ENCODE results near the gene CCDC88C.

Gene CCDC88C

GRCh38 chr14:91350813-91351511, 66.7 kb downstream of the CCDC88C start:
- in situ Hi-C loops (cut with MboI; ENCODE audit: low sequenced_read_pairs): no loop called here

DNA sequence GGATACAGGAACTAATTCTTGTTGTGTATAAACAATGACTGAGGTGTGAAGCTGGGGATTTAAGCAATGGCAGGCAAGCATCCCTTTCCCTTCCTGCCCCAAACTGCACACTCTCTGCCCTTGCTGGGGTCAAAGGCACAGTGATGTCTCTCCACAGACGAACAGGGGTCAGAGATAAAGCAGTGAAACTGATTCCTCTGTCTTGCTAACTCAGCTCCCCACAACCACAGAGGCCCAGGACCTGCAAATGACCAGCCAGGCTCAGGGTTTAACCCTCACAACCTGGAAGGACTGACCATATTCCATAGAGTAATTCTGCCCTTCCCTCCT, 67.2 kb downstream of the CCDC88C start:
- in situ Hi-C loops (cut with MboI; ENCODE audit: low sequenced_read_pairs): no loop called here

- in situ Hi-C loops (cut with MboI; ENCODE audit: low sequenced_read_pairs): no loop called here
Observed at GRCh38 chr14:91349481-91350074, 68.0 kb downstream of the CCDC88C start.

- in situ Hi-C loops (cut with MboI; ENCODE audit: low sequenced_read_pairs): no loop called here
Observed at GRCh38 chr14:91348845-91349465, 68.7 kb downstream of the CCDC88C start.

GRCh38 chr14:91346838-91347173, 70.8 kb downstream of the CCDC88C start:
- in situ Hi-C loops (cut with MboI; ENCODE audit: low sequenced_read_pairs): no loop called here

- in situ Hi-C loops (cut with MboI; ENCODE audit: low sequenced_read_pairs): no loop called here
Observed at GRCh38 chr14:91344096-91344495, 73.5 kb downstream of the CCDC88C start.

DNA sequence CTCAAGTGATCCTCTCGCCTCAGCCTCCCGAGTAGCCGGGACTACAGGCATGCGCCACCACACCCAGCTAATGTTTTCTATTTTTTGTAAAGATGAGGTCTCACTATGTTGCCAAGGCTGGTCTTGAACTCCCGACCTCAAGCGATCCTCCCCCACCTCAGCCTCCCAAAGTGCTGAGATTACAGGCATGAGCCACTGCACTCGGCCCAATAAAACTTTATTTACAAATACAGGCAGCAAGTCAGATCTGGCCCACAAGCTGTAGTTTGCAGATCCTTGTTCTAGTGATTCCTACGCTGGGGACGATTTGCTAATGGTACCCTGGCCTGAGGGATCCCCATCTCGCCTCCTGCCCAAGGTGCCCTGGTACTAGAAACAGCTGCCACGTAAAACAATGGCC, 74.6 kb downstream of the CCDC88C start:
- in situ Hi-C loops (cut with MboI; ENCODE audit: low sequenced_read_pairs): no loop called here

GRCh38 chr14:91342206-91342760, 75.3 kb downstream of the CCDC88C start:
- in situ Hi-C loops (cut with MboI; ENCODE audit: low sequenced_read_pairs): no loop called here

GRCh38 chr14:91341751-91342154, 75.9 kb downstream of the CCDC88C start:
- in situ Hi-C loops (cut with MboI; ENCODE audit: low sequenced_read_pairs): no loop called here

DNA sequence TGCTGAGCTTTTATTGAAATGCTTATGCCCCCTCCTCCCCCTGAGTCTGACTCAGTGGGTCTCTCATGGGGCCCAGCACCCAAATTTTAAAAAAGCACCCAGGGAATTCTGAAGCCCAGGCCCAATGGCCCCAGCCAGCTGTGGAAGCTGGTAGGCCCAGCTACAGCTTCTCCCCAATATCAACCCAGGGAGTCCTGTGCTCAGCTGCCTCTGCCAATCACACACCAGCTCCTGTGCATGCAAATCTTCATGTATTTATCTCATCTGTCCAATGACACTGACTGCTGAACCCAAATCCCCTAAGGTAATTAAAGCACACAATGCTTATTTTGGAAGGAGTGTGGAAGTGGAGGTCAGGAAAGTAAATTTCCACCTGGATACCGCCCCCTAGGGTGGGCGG, 76.3 kb downstream of the CCDC88C start:
- in situ Hi-C loops (cut with MboI; ENCODE audit: low sequenced_read_pairs): no loop called here

DNA sequence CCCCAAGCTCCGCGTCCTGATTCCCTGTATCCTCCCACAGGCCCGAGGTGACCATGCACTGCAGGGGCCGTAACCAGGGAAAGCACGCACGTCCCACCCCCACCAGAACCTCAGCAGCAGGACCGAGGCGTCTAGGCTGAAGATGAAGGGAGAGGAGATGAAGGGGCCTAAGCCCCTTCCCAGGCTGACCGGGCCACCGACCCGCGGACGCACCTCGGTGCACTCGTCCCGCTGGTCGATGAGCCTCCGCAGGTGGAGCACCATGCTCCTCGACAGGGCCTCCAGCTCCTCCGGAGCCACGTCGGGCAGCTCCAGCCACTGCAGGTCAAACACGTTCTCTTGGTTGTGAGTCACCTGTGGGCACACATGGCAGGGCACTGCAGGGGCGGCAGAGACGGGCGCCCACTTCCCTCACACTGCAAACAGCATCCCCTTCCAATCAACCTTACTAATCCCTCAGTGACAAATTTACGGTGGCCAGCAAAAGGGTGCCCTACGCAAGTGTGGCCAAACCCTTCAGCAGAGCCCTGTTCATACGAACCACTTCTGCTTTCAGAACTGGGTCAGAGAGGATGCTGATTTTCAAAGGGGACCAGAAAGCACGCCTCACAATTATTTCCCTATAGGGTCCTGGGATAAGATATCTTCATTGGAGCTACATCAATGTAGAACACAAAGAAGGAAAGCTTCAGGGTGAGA, 77.8 kb downstream of the CCDC88C start:
- in situ Hi-C loops (cut with MboI; ENCODE audit: low sequenced_read_pairs): no loop called here

DNA sequence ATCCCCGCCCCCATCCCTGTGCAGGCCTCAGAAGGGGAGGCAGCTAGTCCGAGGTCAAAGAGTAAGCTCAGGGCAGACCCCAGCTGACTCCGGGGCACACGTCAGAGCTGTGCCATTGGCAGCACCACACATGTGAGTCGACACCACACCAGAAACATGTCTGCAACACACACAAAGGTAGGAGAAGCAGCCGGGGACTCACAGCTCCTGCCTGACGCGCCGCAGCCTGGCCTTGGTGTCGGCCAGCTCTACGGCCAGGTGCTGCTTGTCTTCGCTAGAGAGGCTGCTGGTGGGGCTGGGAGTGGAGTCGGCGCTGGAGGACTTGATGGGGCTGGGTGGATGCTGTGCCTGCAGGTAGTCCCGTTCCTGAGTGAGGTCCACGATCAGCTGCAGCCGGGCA, 78.5 kb downstream of the CCDC88C start:
- in situ Hi-C loops (cut with MboI; ENCODE audit: low sequenced_read_pairs): no loop called here

GRCh38 chr14:91338379-91338778, 79.2 kb downstream of the CCDC88C start:
- in situ Hi-C loops (cut with MboI; ENCODE audit: low sequenced_read_pairs): no loop called here

DNA sequence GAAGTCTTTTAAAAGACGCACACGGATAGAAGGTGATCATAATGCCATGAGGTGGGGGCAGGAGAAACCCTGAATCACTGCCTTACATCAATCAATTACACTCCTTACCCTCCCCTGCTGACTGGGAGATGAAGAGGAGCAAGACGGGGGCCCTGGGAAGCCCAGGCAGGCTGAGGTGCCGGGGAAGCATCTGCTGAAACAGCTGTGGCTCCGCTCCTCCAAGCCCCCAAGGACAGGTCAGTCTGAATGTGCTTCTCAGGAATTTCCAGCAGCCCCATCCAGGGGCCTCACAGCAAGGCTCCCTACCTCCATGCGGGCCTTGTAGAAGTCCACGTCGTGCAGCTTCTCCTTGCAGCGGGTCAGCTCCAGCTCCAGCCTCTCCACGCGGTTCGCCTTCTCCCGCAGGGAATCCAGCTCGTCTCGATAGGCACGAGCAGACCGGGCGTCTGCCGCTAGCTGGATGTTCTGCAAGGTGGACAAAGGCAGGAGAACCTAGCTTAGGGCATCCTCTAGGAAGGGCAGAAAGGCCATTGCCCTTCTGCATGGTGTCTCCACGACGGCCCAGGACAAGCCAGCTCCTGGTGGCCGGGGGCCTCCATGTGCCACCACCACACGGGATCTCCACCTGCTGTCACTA, 79.8 kb downstream of the CCDC88C start:
- in situ Hi-C loops (cut with MboI; ENCODE audit: low sequenced_read_pairs): no loop called here

DNA sequence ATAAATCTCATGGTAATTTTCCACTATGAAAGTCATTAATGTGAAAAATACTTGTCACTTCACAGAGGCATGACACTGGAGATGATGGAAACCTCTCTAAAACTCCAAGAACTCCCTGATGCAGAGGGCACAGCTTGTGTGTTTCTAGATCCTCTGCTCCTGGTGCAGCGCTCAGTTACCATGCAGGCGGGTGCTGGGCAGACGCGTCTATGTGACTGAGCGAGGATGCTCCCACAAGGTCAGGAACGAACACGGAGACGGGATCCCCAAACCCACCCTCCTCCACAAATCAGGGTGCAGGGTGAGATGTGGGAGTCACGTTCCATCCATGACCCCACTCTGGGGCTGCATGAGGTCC, 81.5 kb downstream of the CCDC88C start:
- in situ Hi-C loops (cut with MboI; ENCODE audit: low sequenced_read_pairs): no loop called here

DNA sequence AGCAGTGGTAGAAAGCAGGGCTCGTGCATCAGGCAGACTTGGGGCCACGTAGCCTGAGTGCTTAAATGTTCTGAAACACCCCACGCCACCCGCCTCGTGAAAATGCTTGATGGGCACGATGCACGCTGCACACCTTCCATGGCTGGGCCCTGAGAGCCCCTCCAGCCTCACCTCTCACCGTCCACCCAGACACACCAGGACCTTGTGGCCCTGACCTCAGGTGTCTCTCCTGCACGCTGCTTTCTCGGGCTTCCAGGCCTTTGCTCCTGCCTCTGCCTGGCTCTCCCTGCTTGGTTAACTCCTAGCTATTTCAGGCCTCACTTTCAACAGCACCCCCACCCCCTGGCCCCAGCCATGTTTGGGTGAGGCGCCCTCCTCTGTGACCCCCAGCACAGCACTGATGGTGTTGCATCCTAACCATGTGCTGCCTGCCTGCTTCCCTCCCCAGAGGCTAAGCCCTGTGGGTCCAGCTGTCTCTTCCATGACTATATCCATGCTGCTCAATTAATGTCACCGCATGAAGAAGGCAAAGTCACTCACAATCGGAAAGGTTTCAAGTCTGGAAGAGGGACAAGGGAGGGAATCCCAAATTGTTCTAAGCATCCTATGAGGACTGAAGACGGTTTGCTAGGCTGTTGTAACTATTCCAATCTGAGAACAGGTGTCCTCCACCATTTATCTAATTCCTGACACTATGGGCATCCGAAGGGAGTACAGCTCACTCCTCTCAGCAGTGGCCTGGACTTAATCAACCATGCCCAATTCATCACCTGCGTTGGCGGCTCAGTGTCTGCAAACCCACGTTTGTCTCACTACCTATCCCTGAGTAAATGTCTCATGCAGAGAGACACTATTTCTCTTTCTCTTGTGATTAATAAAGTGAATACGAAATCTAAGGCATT, 82.2 kb downstream of the CCDC88C start:
- in situ Hi-C loops (cut with MboI; ENCODE audit: low sequenced_read_pairs): no loop called here

- in situ Hi-C loops (cut with MboI; ENCODE audit: low sequenced_read_pairs): no loop called here
Observed at GRCh38 chr14:91333650-91334039, 84.0 kb downstream of the CCDC88C start.

GRCh38 chr14:91332986-91333649, 84.5 kb downstream of the CCDC88C start:
- in situ Hi-C loops (cut with MboI; ENCODE audit: low sequenced_read_pairs): no loop called here

DNA sequence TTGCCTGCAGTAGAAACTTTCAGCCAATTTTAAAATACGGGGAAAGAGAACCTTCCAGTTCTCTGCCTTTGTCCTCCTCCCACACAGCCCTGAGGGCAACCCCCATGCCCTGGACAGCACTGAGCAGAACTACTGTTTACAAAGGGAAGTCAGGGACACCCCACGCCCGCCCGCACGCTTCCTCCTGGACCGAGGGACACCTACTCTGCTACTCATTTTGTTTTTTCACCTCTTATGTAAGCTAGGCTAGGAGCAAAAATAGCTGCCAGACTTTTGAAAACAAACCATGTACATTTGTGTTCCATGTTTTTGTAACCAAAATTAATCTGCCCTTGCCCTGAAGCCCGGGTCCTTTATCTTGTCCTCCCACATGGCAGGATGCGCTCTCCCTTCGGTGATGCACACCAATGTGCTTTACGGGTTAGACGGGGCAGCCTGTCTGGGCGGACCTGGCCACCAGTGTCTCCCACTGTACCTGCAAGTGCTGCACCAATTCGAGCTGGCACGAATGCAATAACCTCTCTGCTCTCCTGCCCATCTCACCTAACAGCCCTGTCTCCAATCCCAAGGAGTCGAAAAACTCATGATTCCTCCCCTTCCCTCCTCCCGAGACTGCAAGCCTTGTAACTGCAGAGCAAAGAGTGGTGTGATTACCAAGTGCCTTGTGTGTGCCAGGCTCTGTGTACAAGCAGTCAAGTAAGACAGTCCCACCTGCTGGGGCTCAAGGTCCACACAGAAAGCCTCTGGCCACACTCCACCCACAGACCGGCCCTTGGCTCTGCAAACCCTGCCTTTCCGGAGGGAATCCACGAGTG, 85.2 kb downstream of the CCDC88C start:
- in situ Hi-C loops (cut with MboI; ENCODE audit: low sequenced_read_pairs): no loop called here
